GM21423 (cell line): ENCODE measurements around the gene VPS45.
"Not testable (repeated sequence)": the region's sequence is repeated elsewhere in the genome, so short reads cannot be mapped to it uniquely, and the experiment has no call there.

Experiments
- ATAC-seq: cut with Tn5 transposase; IDR thresholded peaks from one replicate; pipeline ENCODE4 v1.9.1; 2021; ENCODE audit warnings: mild to moderate bottlenecking, moderate library complexity; ENCODE audit not compliant: unreplicated experiment

Gene VPS45

DNA sequence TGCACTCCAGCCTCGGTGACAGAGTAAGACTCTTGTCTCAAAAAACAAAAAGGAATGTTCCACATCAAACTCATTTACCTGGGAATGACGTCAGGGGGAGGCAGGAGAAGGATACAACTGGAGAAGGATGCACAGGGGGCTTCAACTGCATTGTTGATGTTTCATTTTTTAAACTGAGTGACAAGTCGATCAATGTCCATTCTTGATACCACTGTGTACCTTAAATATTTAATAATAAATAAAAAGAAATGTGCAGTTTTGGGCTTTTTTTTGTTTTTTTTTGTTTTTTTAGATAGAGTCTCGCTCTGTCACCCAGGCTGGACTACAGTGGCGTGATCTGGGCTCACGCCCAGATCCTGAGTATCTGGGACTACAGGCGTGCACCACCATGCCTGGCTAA is 117.9 kb downstream of the VPS45 start:
- ATAC-seq: no peak

DNA sequence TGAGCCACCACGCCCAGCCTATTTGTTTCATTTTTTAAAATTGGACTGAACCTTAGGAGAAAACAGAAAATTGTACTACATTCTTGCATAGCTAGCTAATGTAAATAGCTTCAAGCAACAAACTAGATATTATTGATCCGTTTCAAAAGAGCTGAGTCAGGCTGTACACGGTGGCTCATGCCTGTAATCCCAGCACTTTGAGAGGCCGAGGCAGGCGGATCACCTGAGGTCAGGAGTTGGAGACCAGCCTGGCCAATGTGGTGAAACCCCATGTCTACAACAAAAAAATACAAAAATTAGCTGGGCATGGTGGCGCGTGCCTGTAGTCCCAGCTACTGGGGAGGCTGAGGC is 118.8 kb downstream of the VPS45 start:
- not testable (repeated sequence) for ATAC-seq

DNA sequence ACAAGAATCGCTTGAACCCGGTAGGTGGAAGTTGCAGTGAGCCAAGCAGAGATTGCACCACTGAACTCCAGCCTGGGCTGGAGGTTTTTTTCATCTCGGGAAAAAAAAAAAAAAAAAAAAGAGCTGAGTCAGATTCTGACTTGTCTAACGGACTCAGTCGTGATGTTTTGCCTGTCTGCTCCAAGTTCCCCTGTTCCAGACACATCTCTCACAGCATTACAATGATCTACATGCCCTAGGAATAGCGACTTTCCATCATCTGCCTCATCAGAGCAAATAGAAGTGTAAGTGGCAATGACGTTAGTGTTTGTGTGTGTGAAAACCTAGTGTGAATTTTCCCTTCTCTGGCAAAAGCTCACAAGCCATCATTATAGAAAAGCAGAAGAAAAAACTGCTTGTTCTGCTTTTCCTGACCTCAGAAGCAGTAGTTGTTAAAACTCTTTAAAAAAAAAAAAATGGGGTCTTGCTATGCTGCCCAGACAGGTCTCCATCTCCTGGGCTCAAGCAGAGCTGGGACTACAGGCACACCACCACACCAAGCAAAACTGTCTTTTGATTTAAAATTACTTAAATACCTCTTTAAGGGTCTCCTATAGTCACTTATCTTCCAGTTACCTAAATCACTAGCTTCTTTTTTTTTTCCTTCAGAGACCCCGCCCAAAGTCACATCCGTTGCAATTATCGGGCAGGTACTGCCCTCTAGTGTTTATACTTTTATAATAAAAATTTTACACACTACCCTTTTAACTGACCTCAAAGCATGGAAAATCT is 119.4 kb downstream of the VPS45 start:
- no peak for ATAC-seq

GRCh38 chr1:150187560-150187931 is 120.0 kb downstream of the VPS45 start:
- ATAC-seq: no peak

DNA sequence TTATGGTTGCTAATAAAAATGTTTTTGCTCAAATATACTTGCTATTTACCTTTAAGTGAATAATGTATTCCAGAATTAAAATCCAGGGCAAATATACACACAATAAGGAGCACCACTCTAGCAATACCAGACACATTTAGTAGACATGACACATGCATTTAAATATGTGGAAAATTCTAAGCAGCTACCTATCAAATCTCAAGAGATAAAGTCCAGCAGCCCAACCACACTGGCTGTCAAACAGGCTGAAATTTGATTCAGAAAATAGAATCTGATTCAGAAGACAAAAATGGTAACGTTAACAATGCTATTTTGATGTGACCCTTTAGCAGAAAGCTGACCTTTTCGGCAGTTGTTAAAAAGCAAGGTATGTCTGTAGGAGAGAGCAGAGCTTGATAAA is 124.4 kb downstream of the VPS45 start:
- no peak for ATAC-seq

- no peak for ATAC-seq
These were observed 126.9 kb downstream of the VPS45 start for GRCh38 chr1:150194381-150195031.
